SU-DHL-6 (cell line): ENCODE measurements around the gene SEPHS1.

Experiments used
- EZH2phosphoT487 ChIP-seq: fragments of 200-600 bp; sonication (generic), shearing (Covaris generic); conservative IDR thresholded peaks from 2 replicates; pipeline ENCODE4 v1.6.1; 2018; ENCODE audit warnings: mild to moderate bottlenecking, antibody characterized with exemption, low read length, moderate library complexity, mixed read lengths
- TF ChIP-seq, protein P1 (sequence below): fragments of 200-600 bp; sonication (generic); IDR thresholded peaks from one replicate; pipeline ENCODE4 v1.5.1; 2017; ENCODE audit warnings: antibody characterized with exemption, mild to moderate bottlenecking, low read length, moderate library complexity; ENCODE audit not compliant: insufficient read depth, poor library complexity, severe bottlenecking

DNA sequence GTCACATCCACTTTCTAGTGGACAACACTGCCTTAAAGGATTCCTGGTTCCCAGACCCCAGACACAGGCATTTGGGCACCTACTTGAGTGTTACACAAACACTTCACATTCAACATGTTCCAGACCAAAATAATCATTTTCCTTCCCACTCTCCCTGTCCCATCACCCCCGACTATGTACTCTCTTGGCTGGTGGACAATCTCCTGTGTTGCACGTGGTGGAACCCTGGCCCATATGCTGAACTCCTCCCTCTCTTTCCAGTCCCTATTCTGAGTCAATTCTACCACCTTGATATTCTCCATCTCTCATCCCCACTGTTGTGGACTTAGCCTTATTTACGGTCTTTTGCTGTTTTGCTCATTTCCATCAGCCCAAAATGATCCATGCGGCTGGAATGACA is 8.3 kb upstream of the SEPHS1 start:
- TF ChIP-seq, protein P1, sequence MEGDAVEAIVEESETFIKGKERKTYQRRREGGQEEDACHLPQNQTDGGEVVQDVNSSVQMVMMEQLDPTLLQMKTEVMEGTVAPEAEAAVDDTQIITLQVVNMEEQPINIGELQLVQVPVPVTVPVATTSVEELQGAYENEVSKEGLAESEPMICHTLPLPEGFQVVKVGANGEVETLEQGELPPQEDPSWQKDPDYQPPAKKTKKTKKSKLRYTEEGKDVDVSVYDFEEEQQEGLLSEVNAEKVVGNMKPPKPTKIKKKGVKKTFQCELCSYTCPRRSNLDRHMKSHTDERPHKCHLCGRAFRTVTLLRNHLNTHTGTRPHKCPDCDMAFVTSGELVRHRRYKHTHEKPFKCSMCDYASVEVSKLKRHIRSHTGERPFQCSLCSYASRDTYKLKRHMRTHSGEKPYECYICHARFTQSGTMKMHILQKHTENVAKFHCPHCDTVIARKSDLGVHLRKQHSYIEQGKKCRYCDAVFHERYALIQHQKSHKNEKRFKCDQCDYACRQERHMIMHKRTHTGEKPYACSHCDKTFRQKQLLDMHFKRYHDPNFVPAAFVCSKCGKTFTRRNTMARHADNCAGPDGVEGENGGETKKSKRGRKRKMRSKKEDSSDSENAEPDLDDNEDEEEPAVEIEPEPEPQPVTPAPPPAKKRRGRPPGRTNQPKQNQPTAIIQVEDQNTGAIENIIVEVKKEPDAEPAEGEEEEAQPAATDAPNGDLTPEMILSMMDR, result no peak
- no peak for TF ChIP-seq EZH2phosphoT487
